GM19395 (cell line): ENCODE measurements around the gene MYO10.

ENCODE experiments used
- ATAC-seq: cut with Tn5 transposase; IDR thresholded peaks from one replicate; pipeline ENCODE4 v1.9.1; 2021; ENCODE audit warnings: mild to moderate bottlenecking, moderate library complexity; ENCODE audit not compliant: unreplicated experiment

The MYO10 gene

DNA sequence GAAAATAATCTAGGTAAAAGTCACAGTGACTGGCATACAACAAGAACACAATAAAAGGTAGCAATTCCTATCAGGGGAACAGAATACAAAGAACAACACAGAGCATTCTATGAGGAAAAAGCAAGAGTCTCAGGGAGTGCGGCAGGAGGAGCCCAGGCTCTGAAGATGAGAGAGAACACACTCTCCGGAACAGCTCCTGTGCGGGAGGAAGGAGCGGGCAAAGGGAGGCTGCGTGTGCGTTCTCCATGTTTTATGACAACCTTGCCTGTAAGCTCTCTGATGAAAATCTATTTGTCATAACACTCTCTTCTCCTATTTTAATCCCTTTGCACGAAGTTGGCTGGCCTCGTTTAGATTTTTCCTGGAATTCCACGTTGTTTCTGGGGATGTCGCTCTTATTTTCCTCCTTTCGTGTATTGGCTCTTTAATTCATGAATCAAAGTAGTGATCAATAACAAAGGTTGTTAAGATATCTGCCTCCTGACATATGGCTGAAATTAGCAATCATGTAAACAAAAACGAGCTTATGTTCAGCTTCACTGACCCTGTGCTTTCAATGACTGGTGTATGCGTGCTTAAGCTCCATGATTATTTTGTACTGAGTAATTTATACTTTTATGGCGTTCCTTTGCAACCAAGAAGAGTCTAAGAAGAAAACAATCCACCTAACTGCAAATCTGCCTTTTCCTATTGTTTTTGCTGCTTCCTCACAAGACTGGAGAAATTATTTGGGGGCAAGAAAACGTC lies 109.5 kb downstream of the MYO10 start:
- ATAC-seq = no peak

DNA sequence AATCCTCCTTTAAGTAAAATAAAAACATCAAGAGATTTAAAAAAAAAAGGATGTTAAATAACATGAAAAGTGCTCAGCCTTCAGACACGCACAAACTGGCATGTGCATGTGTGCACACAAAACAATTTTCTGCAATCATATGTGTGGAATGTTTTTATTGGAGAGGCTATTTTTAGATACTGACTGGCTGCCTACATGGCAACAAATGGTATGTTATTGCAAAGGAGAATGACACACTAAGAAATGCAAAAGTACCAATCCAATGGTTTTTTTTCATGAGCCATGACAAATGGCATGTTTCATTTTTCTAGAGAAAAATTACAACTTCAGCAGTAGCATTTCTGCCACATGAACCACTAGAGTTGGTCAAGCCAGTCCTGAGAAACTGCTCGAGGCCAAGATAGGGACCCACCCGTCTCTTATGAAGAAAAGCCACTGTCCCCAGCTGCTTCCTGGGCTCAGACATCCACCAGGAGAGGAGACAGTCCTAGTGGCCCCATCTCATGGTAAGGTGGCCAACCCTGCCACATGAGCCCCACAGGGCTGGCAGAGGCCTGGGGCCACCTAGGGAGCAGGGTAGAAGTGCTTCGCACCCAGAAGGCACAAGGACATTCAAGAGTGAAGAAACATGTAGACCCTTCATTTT lies 116.4 kb downstream of the MYO10 start:
- no peak for ATAC-seq

DNA sequence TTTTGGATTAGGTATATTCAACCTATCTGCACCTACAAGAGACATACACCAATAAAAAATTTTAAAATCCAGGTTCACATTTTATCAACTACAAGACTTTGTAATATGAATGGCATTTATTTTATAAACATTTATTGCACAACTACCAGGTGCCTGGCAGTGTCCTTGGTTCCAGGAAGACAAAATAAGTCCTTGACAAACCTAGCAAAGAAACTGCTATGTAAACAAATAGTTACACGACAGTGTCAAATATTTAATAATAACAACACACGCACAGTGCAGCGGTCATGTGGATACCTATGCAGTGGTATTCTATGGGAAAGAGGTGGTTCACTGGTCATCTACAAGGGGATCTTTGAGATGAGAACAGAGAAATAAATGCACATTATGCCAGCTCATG lies 120.7 kb downstream of the MYO10 start:
- no peak for ATAC-seq

DNA sequence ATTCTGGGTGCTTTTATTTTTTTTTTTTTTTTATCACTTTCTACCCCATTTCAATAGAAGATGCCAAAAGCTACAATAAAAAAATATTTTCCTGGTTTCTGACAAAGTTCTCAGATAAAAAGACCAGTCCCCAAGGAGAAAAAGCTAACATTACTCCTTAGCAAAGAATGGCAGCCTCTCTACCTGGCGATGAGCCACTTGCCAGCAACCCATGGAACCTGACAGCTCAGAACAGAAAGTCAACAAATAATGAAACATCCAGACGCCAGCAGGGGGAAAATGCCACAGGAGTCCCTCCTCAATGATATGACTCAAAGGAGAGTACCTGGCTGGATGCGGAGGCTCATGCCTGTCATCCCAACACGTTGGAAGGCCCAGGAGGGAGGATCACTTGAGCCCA lies 123.2 kb downstream of the MYO10 start:
- no peak for ATAC-seq

DNA sequence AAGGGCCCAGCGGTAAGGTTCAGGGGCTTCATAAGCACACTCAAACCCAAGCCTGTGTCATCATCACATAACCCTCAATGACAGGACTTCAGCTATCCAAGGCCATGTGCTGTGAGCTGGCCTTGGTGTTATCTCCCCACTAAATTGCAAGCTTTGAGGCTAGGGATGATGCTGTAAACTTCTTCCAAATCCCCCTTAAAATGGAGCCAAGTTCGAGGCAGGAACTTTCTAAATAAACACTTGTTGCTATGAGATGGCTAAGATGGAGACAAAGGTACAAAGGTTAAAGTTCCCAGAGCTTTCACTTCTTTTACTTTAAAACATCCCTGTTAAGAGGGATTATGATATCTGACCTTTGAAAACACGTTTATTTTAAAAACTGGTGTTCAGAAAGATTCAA lies 123.6 kb downstream of the MYO10 start:
- ATAC-seq = no peak

DNA sequence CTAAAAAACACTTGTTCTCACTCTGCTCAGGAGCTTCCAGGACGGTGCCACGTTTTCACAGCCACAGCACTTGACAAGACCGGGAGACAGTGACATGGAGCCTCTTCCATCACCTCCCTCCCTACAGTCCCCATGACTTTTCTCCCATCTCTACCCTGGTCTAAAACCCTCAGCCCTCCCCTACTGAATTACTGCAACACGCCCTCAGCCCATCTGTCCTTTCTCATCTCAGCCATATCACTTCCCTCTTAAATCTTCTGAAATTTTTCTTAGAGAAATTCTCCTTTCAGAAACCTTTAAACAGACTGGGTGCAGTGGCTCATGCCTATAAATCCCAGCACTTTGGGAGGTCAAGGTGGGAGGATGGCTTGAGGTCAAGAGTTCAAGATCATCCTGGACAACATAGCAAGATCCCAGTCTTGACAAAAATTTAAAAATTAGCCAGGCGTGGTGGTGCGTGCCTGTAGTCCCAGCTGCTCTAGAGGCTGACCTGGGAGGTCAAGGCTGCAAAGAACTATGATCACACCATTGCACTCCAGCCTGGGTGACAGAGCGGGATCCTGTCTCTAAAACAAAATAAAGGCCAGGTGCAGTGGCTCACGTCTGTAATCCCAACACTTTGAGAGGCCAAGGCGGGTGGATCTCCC lies 125.8 kb downstream of the MYO10 start:
- ATAC-seq = no peak

DNA sequence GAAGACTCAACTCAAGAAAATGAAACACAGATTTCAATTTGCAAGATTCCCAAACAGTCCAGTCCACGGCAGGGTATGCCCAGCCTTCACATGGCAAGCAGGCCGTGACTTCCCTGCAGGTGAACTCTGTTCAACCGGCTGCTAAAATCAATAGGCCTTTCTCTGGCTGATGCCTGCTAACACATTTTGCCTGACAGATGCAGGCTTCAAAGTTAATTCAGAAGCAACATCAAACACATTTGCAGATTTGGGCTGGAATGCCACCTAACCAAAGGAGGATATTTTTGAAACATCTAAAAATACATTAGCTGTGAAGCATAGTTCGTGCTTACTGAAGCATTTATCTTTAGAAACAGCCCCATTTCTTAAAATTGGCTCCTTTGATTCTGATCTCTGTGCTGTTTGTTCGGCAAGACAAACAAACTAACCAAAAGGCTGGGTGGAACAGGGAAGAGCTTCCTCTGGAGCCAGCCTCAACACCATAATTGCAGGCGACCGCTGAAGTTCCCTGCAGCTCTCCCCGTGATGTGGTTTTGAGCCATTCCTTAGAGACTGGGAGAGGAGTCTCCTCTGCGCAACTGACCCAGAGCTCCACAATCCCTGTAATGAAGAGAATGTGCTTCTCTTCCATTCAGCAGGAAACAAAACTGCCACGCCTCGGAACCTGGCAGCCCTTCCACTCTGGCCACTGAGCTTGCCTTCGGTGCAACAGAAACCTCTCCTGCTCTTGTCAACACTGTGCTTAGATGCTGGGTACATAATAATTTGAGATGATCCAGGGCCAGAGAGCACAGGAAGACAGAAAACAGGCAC lies 126.5 kb downstream of the MYO10 start:
- no peak for ATAC-seq

DNA sequence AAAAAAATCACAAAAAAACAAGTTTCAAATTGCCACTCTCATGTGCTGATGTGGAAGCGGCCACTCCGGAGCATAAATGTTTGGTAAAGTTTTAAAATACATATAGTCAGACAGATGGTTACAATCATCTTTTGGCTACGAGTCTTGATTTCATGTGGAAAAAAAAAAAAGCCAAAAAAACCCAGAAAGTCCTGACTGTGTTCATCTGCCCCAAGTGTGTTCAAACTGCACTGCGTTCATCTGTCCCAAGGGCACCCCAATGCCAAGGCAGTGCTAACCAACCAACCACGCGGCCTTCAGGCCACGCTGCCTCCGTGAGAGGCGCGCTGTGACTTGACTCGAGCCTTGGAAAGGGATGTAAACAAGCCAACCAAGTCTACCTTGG lies 127.1 kb downstream of the MYO10 start:
- no peak for ATAC-seq

DNA sequence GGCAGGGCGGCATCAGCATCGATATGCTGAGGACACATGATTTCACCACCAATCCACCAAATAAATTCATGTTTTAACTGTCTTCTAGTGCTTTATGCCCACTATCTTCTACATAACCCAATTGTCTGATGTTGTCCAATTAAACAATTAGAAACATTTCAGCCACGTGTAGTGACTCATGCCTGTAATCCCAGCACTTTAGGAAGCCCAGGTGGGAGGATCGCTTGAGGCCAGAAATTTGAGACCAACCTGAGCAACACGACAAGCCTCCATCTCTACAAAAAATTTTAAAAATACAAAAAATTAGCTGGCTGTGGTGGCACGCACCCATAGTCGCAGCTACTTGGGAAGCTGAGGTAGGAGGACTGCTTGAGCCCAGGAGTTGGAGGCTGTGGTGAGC lies 128.1 kb downstream of the MYO10 start:
- no peak for ATAC-seq

DNA sequence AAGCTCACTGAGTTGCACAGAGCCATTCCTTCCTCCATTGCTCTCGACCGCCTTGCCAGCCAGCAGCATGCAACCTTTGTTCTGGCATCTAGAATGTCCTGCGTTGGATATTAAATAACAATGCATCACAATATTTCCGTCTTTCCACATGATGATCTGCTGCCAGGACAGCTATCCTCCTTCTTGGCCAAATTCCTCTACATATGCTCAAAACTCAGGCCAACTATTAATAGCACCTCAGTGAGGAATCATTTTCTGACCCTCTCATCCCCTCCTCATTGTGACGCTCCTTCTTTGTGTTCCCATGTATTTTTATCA lies 128.6 kb downstream of the MYO10 start:
- no peak for ATAC-seq

DNA sequence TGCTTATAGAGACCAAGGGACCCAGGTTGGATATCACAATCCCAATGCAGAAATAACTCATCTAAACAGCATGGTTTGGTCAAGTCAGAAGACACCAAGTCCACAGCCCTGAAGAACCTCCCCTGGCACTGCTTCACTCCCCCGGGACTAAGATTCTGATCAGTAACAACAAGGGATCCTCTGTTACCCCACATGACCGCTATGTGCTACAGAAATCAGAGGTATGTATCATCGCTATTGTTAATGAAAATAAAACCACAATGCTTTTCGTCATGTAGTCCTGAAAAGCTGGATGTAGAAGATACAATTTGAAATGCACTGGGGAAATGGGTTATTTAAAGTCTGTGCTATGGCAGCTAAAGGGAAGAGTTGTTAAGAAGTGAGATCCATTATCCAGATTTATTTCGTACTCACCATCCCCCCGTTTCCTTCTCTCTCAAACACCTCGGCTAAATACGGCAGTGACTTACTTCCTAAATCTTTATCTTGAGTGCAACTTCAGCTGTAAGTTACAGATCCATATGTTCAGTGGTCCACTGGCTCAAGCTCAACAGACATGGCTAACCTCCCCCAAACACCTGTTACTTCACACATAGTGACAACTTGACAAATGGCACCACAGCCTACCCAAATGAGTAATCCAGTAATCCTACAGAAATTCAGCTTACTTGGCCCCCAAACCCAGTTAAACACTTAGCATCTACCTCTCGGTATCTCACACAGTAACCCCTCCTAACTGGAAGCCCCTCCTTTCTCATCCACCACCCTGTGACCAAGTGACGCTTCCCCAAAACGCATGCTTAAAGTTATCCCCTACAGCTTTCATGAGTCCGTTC lies 129.2 kb downstream of the MYO10 start:
- no peak for ATAC-seq

DNA sequence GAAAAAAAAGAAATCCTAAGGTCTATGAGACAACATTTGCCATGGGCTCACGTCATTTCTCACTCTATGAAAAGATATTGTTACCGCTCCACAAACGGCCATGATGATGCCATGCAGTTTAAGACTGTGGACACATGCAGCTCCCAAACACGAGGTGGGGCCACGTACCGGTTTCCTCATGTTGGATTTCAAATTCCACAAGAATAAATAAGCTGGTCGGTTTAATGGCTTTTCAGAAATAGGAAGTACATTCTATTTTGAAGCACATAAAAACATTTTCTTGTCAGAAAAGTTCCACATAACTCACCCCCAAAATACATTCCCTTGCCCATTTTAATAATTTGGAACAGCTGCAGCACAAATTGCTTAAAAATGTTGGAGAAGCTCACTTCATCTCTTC lies 130.6 kb downstream of the MYO10 start:
- no peak for ATAC-seq

DNA sequence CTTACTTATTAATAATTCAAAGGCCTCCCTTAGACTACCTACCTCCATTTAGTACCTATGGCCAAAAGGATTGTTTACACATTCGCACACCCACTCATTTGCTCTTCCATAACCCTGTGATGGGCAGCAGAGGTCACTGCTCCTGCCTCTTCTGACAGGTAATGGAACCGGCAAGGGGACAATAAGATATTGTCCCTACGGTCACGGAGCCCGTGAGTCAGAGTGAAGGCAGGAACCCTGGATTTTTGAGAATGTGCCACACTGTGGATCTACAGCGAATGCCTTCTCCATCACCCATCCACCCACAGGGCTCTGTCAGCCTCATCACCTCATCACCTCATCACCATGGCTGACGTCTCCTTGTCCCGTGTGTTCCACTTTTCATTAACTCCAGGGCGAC lies 132.3 kb downstream of the MYO10 start:
- ATAC-seq = no peak

DNA sequence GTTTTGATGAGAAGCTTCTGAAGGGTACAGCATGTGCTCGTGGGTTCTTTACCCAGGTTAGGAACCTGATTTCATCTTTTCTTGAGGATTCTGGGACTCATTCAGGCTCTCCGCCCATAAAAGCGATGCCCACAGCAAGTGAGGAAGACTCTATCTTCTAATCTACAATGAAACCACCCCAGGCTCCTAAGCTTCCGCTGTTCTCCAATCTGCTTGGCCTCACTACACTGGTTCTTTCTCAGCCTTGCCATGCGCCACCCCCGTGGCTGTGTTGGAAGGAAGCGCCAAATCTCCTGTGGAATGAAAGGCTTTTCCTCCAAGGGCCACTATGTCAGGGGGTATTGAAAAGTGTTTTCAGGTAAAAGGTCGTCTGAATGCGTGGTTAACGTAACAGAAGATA lies 135.6 kb downstream of the MYO10 start:
- no peak for ATAC-seq

DNA sequence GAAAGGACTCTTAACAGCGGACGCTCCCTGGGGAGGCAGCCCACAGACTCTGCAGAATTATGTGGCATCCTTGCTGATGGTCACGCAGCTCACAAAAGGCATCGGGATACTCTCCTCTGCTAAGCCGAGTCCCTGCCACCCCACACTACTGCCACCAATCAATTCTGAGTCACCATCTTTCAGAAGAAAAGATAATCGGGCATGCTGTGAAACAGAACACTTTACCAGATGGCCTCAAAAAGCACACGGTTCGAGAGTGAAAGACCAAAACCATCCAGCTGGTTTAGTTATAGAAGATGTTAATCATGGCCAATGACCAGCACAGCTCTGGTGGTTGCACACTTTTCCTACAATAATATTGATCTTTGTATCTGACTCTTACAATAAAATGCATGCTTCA lies 136.3 kb downstream of the MYO10 start:
- no peak for ATAC-seq

DNA sequence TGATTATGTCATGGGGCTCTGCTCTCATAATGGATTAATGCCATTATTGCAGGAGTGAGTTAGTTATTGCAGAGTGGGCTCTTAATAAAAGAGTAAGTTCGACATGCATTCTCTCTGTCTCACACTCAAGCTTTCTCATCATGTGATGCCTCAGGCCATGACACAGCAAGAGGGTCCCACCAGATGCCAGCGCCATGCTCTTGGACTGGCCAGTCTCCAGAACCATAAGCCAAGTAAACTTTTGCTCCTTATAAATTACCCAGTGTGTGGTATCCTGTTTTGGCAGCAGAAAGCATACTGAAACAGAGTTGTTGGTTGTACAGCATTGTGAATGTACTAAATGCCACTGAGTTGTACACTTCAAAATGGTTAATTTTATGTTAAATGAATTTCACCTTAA lies 138.1 kb downstream of the MYO10 start:
- no peak for ATAC-seq

DNA sequence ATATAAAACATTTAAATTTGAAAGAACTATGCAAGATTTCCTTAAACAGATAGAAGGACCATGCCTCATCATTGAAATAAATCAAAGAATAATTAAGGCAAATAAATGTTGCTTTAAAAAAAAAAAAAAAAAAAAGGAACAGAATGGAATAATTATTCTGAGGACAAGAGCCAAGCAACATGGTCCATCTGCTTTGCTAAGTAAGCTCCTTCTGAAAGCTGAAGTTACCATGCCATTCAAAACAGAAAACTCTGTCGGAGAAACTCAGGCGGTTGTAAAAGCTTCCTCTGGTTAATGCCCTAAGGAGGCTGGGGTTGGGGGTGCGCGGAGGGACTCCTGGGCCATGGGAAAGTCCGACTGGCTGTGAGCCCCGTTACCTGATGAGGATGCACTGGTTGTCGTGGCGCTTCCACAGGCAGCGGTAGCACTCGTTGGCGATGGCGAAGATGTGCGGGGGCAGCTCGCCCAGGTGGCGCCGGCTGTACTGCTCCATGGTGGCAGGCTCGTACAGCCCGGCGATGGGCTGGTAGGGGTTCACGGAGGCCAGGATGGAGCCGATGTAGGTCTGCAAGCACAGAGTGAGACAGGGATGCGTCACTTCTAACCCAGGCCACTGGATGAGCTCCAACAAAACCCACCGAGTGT lies 141.7 kb downstream of the MYO10 start:
- ATAC-seq = no peak

DNA sequence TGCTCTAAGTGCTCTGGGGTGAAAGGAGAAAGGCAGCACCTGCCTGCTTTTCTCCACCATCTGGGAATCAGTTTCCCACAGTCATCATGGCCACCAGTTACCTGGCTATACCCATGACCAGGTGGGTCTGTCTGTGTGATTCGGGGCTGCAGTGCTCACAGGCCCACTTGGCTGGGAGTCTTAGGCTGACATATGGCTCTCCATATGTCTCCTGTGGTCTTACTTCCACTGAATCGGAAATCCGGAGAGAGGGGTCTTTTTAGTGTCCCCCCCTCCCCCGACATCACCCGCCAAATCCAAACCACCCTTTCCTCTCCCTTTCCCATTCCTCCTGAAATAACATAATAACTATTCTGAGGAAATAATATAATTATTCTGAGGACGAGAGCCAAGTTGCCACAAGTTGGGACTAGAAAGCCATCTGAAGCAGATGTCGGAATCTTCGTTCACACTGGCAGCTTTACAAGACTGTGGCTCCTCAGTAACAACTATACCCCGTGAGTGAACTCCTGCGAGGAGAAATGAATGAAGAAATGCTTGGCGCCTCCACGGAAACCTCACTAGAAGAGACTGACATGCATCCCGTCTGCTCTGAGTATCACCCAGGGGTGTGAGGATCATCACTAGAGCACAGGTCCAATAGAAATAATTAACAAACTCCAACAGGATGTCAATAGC lies 143.4 kb downstream of the MYO10 start:
- ATAC-seq = no peak

DNA sequence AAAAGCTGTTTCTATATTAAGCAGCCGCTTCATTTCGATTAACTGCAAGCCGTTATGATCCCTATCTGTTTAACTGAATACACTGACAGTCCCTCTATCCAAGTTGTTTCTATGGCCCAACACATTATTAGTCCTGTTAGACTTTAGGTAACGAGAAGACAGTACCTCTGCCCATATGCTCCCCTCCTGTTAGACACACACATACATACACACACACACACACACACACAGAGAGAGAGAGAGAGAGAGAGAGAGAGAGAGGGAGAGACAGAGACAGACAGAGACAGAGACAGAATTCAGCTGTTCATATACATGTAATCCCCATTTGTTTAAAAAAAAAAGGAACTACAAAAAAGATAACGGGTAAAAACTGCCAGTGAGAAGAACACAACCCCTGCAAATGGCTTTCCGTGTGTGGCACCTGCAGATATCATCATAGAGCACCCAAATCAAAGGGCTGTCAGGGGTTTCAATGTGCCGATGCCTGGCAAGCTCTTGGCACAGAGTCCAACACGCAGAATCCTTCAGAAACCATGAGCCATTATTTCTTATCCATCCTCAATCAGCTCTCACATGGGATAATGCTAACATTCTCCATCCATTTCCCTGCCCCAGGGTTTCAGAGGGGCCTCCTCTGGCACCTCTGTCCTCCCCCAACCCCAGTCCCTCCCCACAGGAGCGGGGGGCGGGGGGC lies 144.0 kb downstream of the MYO10 start:
- ATAC-seq = no peak
